HG02642 (cell line): ENCODE data around the gene MRPS11.
"Not testable (repeated sequence)": the region's sequence is repeated elsewhere in the genome, so short reads cannot be mapped to it uniquely, and the experiment has no call there.

ENCODE experiments used
- ATAC-seq: cut with Tn5 transposase; IDR thresholded peaks from one replicate; pipeline ENCODE4 v1.9.1; 2021; ENCODE audit warnings: mild to moderate bottlenecking; ENCODE audit not compliant: unreplicated experiment, poor library complexity

Gene MRPS11

DNA sequence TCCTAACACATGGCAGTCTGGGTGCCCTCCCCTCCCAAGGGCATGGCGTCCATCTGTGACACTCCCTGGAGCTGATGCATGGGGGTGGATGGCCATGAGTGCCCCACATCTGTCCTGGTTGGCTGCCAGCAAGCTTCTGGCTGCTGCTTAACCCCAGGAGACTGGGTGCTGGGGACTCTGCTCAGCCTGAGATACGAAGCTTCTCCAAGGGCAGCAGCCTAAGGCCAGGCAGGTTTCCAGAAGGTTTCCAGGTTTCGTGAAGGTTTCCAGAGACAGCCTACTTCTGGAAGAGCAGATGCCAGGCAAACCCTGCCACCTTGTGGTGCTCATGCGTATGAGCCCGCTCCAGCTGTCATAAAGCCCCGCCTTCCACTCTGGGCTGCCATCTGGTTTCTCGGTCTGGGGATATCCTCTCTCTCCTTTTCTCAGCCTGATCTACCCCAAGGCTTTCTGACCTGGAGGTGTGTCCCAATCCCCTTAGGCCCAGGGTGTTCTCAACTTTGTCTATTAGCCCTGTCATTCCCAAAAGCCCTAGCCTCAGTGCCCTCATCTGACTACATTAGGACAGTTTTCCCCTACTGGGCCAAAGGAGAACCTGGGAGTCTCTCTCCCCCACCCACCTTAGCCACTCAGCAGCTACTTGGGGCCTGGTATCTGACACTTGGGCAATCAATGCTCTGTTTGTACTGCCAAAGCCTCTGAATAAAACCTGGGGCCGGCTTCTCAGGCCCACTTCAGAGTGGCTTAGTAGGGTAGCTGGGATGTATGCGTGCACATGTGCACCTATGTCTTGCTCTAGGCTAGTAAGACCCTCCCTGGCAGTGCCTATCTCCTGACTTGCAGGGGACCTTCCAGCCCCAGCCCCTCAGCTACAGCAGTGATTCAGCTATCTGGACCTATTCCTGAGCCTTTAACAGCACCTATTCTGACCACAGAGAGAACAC lies 12.4 kb upstream of the MRPS11 start:
- peak; percentile 94 for ATAC-seq

DNA sequence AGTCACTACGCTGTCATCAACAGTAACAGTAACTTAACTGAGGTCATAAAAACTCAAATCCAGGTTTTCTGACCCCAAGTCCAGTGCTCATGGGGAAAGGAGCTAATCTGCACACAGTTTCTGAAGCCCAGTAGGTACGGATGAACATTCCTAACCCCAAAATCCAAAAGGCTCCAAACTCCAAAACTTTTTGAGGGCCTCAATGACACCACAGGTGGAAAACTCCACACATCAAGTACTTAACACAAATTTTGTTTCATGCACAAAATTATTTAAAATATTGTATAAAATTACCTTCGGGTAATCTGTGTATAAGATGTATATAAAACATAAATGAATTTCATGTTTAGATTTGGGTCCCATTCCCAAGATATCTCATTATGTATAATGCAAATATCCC lies 10.8 kb upstream of the MRPS11 start:
- ATAC-seq, result no peak

DNA sequence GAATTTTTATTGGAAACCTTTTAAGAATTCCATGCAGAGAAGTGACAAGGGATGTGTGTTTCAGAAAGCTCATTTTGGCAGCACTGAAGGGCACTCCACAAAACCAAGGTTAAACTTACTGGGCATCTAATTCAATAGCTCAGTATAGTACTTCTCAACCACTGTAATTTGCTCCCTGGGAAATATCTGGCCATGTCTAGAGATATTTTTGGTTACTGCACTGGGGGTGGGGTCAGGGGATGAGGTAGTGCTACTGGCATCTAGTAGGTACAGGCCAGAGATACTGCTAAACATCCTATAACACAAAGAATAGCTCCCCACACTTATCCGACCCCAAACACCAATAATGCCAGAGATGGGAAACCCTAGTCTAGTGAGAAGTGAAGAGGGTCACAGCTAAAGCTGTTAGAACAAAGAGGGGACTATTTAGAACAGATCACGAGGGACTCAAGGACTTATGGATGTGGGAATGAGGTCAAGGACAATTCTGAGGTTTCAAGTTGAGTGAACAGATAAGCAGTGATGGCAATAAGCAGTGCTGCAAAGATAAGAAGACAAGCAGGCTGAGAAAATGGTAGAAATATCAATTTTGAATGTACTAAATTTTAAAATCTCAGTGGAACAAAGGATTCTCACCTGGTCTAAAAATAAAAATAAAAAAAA lies 3.5 kb upstream of the MRPS11 start:
- no peak for ATAC-seq

DNA sequence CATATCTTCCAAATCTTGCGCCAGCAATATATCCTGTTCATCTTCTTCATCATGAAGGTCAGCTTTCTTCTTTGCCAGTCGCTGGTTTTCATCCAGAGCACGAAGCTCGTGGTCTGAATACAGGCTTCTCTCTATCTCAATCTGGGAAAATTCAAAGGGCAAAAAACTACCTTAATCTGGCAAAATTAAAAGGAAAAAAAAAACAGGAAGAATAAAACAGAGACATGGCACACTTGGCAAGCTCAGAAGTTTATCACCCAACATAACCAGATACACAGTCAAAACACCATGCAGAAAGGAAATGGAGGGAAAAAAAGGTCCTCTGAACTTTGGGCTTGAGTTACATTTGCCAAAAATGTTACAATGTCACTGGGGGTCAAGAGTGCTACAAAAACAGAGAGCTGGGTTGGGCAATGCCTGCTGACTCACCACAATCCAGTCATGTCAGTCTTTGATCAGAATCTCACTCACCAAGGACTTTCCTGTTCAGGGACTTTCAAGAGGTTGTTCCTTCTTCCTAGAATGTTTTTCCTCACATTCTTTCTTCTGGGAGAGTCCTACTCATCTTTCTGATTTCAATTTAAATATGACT lies 1.8 kb upstream of the MRPS11 start:
- ATAC-seq, result no peak

DNA sequence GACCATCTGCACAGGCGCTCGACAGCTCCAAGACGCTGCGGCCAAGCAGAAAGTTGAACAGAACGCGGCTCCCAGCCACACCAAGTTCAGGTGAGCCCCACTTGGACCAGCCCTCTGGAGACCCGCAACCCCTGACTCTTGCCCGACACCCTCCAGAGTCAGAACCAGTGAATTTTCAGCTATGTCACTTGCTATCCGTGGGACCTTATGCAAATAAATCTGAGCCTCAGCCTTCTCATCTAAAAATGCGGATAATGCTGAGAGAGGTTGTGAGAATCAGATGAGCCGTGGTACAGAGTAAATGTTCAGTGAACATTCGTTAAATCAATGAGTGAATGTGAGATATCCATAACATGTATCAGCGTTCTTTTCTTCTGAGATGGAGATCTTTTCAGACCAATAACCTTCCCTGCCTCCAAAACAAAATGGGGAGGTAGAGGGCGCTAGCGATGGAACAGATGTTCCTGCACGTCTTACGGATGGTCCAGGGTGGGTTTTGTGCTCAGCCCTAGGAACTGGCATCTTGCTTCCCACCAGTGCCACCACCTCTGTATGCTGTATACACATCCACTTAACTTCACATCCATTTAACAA lies 524 bp downstream of the MRPS11 start:
- ATAC-seq, result no peak

DNA sequence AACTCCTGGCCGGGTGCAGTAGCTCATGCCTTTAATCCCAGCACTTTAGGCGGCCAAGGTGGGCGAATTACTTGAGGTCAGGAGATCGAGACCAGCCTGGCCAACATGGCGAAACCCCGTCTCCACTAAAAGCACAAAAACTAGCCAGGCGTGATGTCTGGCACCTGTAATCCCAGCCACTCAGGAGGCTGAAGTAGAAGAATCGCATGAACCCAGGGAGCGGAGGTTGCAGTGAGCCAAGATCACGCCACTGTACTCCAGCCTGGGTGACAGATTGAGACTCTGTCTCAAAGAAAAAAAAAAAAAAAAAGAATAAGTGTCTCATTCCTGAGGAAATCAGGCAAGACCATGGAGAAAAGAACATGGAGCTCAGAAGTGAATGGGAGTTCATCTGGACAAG lies 1.2 kb downstream of the MRPS11 start:
- ATAC-seq, result not testable (repeated sequence)

DNA sequence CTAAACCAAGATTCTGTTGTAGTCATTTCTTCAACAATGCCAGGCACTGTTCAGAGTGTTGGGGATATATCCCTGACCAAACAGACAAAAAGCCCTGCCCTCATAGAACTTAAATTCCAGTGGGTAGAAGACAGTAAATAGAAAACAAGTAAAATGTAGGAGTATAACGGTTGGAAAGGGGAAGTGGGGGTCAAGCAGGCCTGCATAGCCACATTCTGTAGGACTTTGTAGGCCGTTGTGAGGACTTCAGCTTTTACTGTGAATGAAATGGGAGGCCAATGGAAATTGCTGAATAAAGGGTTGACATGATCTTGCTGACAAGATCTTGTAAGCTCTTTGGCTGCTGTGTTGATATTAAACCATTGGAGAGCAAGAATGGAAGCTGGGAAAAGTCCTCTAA lies 1.8 kb downstream of the MRPS11 start:
- no peak for ATAC-seq

DNA sequence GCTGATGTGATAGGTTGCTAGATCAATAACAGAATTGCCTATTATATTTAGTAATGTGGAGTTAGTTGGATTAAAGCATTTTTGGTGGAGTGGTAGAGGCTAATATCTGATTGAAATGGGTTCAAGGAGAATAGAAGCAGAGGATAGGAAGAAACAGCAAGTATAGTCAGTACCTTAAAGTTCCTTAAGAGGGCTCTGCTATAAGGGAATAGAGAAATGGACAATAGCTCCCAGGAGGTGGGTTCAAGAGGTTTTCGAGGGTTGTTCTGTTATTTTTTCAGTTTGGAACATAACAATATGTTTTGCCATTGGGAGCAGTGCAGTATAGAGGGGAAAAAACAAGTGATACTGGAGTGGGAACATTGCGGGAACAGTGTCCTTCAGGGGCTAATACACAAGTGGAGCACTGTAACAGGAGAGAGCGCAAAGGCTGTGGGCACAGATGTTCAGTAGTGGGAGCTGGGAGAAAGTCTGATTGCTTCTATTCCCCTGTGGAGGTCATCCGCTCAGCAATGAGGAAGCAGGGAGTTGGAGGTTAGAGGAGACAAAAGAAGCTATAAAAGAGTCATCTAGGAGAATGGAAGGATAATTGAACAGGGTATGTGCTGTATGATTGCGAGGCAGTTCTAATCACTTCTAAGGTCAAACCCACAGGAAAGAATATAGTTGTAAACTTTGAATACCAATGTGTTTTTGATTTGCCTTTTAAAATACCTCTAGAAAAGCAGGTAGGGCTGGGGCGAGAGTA lies 3.3 kb downstream of the MRPS11 start:
- ATAC-seq, result no peak

DNA sequence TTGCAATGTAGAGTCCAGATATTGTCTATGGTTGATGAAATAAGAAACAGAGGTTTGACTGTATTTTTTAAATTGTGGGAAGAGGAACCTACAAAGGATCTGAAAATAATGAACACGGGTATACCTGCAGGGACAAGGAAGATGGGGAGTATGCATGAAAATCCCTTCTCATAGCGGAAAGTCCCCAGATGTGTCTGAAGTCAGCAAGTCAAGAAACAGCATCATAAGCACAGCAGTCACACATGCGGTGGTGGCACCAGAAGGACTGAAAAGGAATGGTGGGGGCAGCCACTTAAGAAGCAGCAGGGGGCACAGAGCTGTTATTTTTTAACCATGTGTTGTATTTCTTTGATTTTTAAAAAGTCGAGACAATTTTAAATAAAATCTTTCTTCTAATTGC lies 4.7 kb downstream of the MRPS11 start:
- ATAC-seq, result no peak

DNA sequence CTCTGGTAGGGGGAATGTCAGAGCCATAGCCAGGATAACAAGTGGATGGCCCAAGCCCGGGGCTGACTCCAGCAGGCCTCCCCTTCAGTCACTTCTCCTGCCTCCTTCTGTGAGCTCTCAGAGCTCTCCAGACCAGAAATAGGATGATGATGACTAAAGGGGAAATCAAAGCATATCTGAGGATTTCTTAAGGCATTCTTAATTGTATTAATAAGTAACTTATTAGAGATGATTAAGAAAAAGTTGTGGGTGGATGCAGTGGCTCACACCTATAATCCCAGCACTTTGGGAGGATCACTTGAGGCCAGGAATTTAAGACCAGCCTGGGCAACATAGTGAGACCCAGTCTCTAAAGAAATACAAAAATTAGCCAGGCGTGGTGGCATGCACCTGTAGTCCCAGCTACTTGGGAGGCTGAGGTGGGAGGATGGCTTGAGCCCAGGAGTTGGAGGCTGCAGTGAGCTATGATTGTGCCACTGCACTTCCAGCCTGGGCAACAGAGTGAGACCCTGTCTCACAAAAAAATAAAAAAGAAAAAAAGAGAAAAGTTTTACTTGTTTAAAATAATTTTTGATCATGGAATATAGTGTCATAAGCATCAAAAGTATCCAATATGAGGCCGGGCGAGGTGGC lies 6.3 kb downstream of the MRPS11 start:
- not testable (repeated sequence) for ATAC-seq

DNA sequence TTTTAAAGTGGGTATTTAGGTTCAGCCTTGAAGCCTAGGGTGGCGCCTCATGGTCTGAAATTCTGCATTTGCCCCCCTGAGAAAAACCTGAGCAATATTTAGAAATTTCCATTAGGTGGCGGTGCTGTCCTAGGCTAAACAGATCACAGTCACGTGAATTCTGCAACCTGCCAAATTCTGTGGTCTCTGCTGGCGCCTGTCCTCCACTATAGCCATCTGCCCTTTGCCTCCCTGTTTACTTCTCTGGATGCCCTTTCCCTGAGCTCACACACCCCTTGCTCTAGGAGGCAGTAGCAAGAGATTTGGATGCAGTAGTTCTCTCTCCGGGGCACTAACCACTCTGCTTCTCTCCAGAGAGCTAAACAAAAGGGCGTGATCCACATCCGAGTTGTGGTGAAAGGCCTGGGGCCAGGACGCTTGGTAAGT lies 9.1 kb downstream of the MRPS11 start:
- peak; percentile 45 for ATAC-seq

DNA sequence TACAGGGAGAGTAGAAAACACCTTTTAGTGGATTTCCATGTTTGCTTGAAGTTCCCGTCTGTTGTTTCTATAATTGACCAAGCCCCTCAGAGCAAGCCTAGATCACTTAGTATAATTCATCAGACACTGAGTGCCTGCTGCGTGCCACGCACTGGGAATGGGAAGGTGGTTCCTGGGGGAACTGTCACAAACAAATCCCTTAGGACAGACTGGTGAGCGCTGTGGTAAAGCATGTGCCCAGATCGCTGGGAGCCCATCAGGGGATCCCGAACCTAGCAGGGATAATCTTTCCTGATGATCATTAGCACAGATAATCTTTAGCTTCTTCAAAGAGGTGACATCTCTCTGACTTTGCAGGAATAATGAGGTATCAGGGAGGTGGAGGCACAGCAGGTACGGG lies 9.6 kb downstream of the MRPS11 start:
- ATAC-seq, result no peak

DNA sequence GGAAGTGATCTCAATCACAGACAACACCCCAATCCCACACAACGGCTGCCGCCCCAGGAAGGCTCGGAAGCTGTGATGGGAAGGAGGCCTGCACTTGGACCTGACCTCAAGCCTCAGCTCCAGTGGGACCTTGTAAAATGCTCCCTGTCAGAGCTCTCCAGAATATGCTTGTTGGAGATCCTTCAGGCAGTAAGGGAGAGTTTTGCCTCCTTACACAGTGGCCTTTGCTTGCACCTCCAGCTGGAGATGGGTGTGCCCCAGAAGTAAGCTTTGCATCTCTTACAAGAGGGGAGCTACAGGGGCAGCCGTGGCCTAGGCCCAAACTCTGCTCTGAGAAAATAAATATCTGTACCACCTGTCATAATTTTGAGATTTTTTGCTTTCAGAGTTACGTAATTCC lies 10.4 kb downstream of the MRPS11 start:
- ATAC-seq, result no peak

DNA sequence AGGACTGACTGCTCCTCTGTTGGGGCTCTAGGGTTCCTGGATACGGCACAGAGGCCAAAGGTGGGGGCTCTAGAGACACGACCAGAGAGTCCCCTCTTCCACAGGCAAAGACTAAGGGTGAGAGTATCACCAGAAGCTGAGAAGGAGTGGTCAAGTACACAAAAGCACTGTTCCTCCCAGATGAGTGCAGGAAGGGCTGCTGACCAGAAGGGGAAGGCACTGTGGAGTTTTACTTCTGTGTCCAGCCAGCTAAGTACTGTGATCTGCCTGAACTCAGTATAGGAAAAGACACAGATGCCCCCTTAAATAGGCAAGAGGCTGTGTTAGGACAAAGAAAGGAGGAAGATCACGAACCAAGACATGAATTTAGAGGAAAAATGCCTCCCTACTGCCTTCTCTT lies 11.7 kb downstream of the MRPS11 start:
- no peak for ATAC-seq

DNA sequence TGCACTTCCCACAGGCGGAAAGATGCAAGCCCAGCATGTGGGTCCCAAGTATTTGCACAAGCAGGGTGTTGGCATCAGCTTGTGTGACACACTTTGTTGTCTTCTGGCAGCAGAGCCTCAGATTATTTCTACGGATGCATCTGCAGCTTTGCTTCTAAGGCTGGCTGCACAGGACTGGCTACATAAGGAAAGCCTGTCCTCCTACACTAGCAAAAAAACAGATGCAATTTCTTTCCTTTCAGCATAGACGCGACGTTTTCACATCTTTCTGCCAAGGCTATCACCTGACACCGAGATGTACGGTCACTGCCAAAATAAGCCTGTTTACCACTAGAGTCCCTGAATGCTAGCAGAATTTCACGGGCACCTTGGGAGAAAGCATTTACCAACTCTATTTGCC lies 13.5 kb downstream of the MRPS11 start:
- no peak for ATAC-seq

DNA sequence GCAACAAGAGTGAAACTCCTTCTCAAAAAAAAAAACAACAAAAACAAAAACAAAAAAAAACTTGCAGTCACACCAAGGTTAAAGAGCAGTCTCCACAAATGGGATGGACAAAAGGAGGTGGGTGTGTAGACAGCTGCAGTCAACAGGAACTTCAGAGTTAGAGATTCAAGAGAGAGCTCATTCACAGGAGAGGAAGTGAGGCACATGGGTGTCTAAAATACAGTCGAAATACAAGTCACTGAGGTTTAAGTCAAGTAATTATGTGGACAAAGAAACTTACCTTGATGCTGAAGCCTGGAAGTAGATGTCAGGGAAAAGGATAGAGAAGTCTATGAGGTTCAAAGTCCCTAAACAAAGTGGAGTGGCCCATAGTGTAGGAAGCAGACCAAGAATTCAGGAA lies 14.8 kb downstream of the MRPS11 start:
- no peak for ATAC-seq

DNA sequence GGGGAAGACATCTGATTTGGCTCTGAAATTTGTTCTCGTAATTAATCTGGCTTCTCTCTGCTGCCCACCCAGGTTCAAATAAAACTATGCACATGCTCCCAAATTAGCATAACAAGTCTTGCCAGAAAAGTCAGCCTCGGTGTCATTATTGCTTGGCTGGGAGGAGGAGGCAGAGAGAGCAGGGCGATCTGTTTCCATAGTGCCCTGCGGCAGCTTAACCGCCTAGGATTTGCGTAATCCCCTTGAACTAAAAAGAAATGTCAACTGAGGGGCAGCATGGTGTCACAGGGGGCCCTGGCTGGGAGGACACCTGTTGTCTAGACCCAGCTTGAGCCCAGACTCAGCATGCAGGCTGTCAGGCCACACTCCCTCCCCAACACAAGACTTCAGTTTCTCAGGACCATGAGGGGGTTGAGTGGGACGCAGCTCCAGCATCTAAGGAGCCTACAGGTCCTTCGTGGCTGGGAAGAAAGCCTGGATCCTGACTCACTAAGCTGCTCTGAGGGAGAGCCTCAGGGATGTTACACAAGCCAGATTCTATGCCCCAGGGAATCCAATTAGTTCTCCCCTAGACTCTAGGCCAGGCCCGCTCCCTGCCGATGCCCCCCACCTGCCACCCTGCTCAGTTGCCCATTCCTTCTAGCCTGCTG lies 17.3 kb downstream of the MRPS11 start:
- ATAC-seq, result no peak

DNA sequence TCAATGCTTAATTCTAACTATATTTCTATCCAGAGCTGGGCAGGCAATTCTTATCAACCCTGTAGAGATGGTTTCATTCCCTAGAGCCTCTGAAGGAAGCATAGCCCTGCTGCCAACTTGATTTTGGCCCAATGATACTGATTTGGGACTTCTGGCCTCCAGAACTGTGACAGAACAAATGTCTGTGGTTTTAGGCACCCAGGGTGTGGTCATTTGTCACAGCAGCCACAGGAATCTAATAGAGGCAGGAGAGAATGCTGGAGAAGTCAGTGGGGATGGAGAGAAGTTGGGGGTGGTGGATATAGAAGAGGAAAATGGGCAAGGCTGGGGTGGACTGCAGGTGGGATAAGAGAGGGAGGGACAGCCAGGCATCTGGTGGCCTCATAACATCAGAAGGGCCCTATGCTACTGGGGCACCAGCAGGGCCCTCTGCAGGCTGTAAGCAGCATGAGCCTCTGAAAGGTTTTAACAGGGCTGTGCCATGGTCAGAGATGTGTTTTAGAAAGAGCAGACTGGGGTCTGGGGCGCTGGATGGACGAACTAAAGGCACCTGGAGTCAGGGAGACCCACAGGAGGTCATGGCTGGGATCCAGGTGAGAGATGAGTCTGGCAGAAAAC lies 19.8 kb downstream of the MRPS11 start:
- ATAC-seq, result no peak
